Measurements from ENCODE around the gene GGCX. TPM values are rescaled to one million over a fixed set of nuclear protein-coding genes. Genes with fewer than 3 reads are reported as not detected.

GGCX gene
- total RNA-seq, 2 donors from 2014 or later: 25.7 to 49.9 TPM

- Histone ChIP-seq H3K9me3 (no peaks in the 10 kb centered on the region), H3K27ac (peak overlapping the region; percentile 2), H3K27me3 (no peaks in the 10 kb centered on the region), H3K4me3 (no peak overlapping the region), H3K36me3 (no peaks in the 10 kb centered on the region), H3K9ac (ENCODE audit: low read depth in 2 of 2, low read length in 2 of 2) (peak overlapping the region in 1 of 2 donors; percentile 62), H3K4me1 (no peaks in the 10 kb centered on the region)
- TF ChIP-seq, protein P1, sequence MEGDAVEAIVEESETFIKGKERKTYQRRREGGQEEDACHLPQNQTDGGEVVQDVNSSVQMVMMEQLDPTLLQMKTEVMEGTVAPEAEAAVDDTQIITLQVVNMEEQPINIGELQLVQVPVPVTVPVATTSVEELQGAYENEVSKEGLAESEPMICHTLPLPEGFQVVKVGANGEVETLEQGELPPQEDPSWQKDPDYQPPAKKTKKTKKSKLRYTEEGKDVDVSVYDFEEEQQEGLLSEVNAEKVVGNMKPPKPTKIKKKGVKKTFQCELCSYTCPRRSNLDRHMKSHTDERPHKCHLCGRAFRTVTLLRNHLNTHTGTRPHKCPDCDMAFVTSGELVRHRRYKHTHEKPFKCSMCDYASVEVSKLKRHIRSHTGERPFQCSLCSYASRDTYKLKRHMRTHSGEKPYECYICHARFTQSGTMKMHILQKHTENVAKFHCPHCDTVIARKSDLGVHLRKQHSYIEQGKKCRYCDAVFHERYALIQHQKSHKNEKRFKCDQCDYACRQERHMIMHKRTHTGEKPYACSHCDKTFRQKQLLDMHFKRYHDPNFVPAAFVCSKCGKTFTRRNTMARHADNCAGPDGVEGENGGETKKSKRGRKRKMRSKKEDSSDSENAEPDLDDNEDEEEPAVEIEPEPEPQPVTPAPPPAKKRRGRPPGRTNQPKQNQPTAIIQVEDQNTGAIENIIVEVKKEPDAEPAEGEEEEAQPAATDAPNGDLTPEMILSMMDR (IDR thresholded peaks at IDR 0.05): no peak
- DNase-seq: peak; percentile 75
- intact Hi-C loops (cut with DNase I): no loop called here
Measured at GRCh38 chr2:85523062-85523902, 38.0 kb downstream of the GGCX start.

DNA sequence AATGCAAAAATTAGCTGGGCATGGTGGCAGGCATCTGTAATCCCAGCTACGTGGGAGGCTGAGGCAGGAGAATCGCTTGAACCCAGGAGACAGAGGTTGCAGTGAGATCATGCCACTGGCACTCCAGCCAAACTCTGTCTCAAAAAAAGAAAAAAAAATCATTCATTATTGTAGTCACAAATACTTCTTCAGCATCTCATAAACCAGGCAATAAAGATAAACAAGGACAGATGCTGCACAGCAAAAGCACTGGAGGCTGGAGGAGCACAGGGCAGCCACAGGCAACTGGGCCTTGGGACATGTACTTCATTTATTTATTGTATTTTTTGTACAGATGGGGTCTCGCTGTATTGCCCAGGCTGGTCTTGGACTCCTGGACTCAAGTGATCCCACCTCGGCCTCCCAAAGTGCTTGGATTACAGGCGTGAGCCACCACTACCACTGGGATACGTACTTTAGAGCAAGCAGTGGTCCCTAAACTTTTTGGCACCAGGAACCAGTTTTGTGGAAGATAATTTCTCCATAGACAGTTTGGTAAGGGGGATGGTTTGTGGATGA is 39.1 kb downstream of the GGCX start:
- no peak overlapping the region for H3K9ac ChIP-seq (ENCODE audit: low read depth in 2 of 2, low read length in 2 of 2)
- H3K27me3 ChIP-seq: no peaks in the 10 kb centered on the region
- no peak for DNase-seq
- H3K4me3 ChIP-seq: no peak overlapping the region
- no peaks in the 10 kb centered on the region for H3K4me1 ChIP-seq
- TF ChIP-seq, protein P1 (IDR thresholded peaks at IDR 0.05): no peak
- H3K36me3 ChIP-seq: no peaks in the 10 kb centered on the region
- intact Hi-C loops (cut with DNase I): no loop called here
- no peaks in the 10 kb centered on the region for H3K9me3 ChIP-seq
- H3K27ac ChIP-seq: no peak overlapping the region

DNA sequence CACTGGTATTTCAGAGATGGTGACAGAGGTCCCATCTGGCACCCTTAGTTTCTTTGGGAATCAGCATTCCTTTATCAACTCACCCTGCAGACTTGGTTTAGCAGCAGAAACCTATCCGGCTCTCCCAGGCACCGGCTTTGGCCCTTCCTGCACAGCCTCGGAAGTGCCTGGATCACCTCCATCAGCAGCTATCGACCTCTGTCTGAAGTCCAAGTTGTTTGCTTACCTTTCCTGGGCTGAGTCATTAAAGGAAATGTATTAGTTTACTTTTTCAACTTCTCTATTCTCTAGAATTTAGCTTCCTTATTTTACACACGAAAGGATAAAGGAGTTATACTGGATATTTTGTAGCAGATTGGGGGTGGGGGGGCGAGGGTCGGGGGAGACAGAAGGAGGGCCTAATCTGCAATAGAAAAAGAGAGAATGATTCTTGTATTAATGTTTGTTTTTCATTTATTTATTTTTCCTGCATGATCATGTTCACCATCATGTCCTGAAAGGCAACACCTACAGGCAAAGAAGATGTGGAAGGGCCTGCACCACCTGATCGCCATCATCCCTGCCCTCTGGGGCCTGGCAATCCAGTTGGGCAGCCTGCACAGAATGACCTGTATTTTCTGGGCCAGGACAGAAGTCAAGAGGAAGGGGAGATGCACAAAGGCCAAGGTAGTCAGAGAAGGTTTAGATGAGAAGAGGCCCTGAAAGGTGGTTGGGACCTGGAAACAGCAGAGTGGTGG is 44.5 kb downstream of the GGCX start:
- no peaks in the 10 kb centered on the region for H3K27me3 ChIP-seq
- H3K36me3 ChIP-seq: no peaks in the 10 kb centered on the region
- H3K4me1 ChIP-seq: no peaks in the 10 kb centered on the region
- intact Hi-C loops (cut with DNase I): no loop called here
- TF ChIP-seq, protein P1 (IDR thresholded peaks at IDR 0.05): no peak
- H3K9ac ChIP-seq (ENCODE audit: low read depth in 2 of 2, low read length in 2 of 2): peak overlapping the region; percentile 28 to 39
- H3K27ac ChIP-seq: peak overlapping the region; percentile 57
- H3K9me3 ChIP-seq: no peaks in the 10 kb centered on the region
- DNase-seq: peak; percentile 77
- no peak overlapping the region for H3K4me3 ChIP-seq

- Histone ChIP-seq H3K4me1 (peaks cover 3% of the 10 kb centered on the region), H3K9ac (ENCODE audit: low read depth in 2 of 2, low read length in 2 of 2) (no peak overlapping the region), H3K4me3 (no peak overlapping the region), H3K9me3 (no peaks in the 10 kb centered on the region), H3K27me3 (no peaks in the 10 kb centered on the region), H3K27ac (no peak overlapping the region), H3K36me3 (no peaks in the 10 kb centered on the region)
- TF ChIP-seq, protein P1 (IDR thresholded peaks at IDR 0.05): no peak
- intact Hi-C loops (cut with DNase I): no loop called here
- no peak for DNase-seq
Measured at GRCh38 chr2:85514323-85514722, 47.0 kb downstream of the GGCX start.

DNA sequence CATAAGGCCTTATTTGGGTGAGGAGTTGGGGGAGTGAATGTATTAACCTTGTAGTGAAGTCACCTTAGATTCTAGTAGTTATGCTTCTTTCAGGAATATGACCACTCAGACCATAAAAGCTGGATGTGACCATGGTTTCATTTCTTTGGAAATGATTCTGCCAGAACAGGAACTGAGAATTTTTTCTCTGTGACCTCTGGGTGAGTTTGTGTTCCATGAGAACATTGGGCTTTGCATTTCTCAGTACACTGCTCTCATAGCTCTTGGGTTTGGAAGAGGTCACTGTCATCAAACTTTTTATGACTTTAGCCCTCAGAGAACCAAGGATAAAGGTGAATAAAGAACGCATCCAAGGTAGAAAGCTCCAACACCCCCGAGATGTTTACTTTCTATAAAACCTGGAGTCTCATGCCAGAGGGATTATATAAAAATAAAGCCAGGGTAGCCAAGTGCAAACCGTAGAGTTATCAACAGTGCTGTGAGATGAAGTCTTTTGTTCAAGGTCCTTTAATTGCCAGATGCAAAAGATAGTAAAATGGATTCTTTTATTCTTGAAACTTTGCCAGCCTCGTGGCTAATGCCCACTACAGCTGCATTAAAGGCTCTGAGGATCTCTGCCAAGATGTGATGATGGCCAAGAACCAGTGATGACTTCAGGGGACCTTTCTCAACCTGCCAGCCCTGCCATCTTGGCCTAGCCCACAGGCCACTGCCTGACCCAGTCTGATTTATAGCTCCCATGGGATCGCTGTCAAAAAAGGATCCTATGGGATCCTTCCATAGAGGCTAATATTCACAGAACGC is 50.1 kb downstream of the GGCX start:
- intact Hi-C loops (cut with DNase I): no loop called here
- Histone ChIP-seq H3K4me3 (no peak overlapping the region), H3K27me3 (no peaks in the 10 kb centered on the region), H3K9me3 (no peaks in the 10 kb centered on the region), H3K36me3 (no peaks in the 10 kb centered on the region), H3K27ac (peak overlapping the region; percentile 59), H3K4me1 (peaks cover 3% of the 10 kb centered on the region), H3K9ac (ENCODE audit: low read depth in 2 of 2, low read length in 2 of 2) (peak overlapping the region in 1 of 2 donors; percentile 28)
- TF ChIP-seq, protein P1 (IDR thresholded peaks at IDR 0.05): no peak
- no peak for DNase-seq

Data from colonic mucosa (tissue), 4 donors.